Measurements from ENCODE around the gene FSD1L. TPM values are rescaled to one million over a fixed set of nuclear protein-coding genes. Genes with fewer than 3 reads are reported as not detected.

Gene FSD1L
- polyA plus RNA-seq, 2 of the 4 experiments (the other 2 are of a cell fraction): 3.2 to 8.5 TPM

GRCh38 chr9:105438141-105438806, 9.6 kb upstream of the FSD1L start:
- no peak for DNase-seq (ENCODE audit: low read depth in 1 of 2, low spot score in 1 of 2)
- FAIRE-seq: no peak
- no peaks in the 10 kb centered on the region for H3K9me3 ChIP-seq
- TF ChIP-seq RNF2 (IDR thresholded peaks at IDR 0.05; ENCODE audit: borderline replicate concordance, low read depth) (no peak), HOXB5 (CRISPR knock-in tag; IDR thresholded peaks at IDR 0.05) (no peak), ZC3H11A (IDR thresholded peaks at IDR 0.05) (no peak), MYC (IDR thresholded peaks at IDR 0.05; ENCODE audit: borderline replicate concordance, low read length) (no peak), NR3C1 (IDR thresholded peaks at IDR 0.05) (no peak), POLR2AphosphoS2 (conservative IDR thresholded peaks at IDR 0.05; ENCODE audit: low read length) (no peak), CEBPB (IDR thresholded peaks at IDR 0.05) (no peak)
- WGBS (ENCODE audit: missing lambda C conversion rate): 67% methylated on average over 8 of the region's 8 CpGs
- no peak for ATAC-seq
- H3K4me3 ChIP-seq: no peak overlapping the region
- no peaks in the 10 kb centered on the region for H3K4me1 ChIP-seq
- H3K27ac ChIP-seq: no peak overlapping the region
- CTCF ChIA-PET: interaction anchor here (0.6 kb wide), 1 partner anchor 245 kb away, joined by 3 read pairs; no protein-coding TSS in a partner anchor
- POLR2A ChIA-PET: interaction anchor here (0.9 kb wide), 1 partner anchor 10 kb away, joined by 3 read pairs; the partner anchor contains the start of gene FSD1L
- no peak overlapping the region for H3K4me2 ChIP-seq

- Histone ChIP-seq H3K4me2 (no peak overlapping the region), H3K27ac (no peak overlapping the region), H3K4me3 (no peak overlapping the region), H3K9me3 (no peaks in the 10 kb centered on the region), H3K4me1 (no peaks in the 10 kb centered on the region)
- POLR2A ChIA-PET: interaction anchor here (0.9 kb wide), 1 partner anchor 9 kb away, joined by 3 read pairs; the partner anchor contains the start of gene FSD1L
- CTCF ChIA-PET: no interaction called here
- no peak for DNase-seq (ENCODE audit: low read depth in 1 of 2, low spot score in 1 of 2)
- TF ChIP-seq SREBF2 (IDR thresholded peaks at IDR 0.05) (no peak), CHD2 (IDR thresholded peaks at IDR 0.05; ENCODE audit: low read length, partially characterized antibody) (no peak), POLR2AphosphoS2 (conservative IDR thresholded peaks at IDR 0.05; ENCODE audit: low read length) (no peak), FOXS1 (CRISPR knock-in tag; IDR thresholded peaks at IDR 0.05) (no peak), ATOH8 (CRISPR knock-in tag; IDR thresholded peaks at IDR 0.05; ENCODE audit: low read depth) (no peak), TP53 (CRISPR knock-in tag; IDR thresholded peaks at IDR 0.05) (no peak), BHLHE40 (IDR thresholded peaks at IDR 0.05; ENCODE audit: low read depth, low read length) (no peak), EHMT2 (IDR thresholded peaks at IDR 0.05; ENCODE audit: low read depth) (no peak), TFCP2L1 (CRISPR knock-in tag; IDR thresholded peaks at IDR 0.05) (no peak), HOXA7 (CRISPR knock-in tag; IDR thresholded peaks at IDR 0.05) (no peak), KDM1A (IDR thresholded peaks at IDR 0.05; ENCODE audit: low read depth) (no peak), ZC3H11A (IDR thresholded peaks at IDR 0.05) (no peak), E2F6 (IDR thresholded peaks at IDR 0.05; ENCODE audit: borderline replicate concordance, low read depth) (no peak), HOXB13 (CRISPR knock-in tag; IDR thresholded peaks at IDR 0.05; ENCODE audit: low read depth) (no peak), KDM5A (IDR thresholded peaks at IDR 0.05) (no peak)
- TF ChIP-seq, protein P1, sequence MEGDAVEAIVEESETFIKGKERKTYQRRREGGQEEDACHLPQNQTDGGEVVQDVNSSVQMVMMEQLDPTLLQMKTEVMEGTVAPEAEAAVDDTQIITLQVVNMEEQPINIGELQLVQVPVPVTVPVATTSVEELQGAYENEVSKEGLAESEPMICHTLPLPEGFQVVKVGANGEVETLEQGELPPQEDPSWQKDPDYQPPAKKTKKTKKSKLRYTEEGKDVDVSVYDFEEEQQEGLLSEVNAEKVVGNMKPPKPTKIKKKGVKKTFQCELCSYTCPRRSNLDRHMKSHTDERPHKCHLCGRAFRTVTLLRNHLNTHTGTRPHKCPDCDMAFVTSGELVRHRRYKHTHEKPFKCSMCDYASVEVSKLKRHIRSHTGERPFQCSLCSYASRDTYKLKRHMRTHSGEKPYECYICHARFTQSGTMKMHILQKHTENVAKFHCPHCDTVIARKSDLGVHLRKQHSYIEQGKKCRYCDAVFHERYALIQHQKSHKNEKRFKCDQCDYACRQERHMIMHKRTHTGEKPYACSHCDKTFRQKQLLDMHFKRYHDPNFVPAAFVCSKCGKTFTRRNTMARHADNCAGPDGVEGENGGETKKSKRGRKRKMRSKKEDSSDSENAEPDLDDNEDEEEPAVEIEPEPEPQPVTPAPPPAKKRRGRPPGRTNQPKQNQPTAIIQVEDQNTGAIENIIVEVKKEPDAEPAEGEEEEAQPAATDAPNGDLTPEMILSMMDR (IDR thresholded peaks at IDR 0.05): no peak
- TF ChIP-seq, protein P2, sequence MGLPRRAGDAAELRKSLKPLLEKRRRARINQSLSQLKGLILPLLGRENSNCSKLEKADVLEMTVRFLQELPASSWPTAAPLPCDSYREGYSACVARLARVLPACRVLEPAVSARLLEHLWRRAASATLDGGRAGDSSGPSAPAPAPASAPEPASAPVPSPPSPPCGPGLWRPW (IDR thresholded peaks at IDR 0.05): no peak
- no peak for FAIRE-seq
- no peak for ATAC-seq
Observed at GRCh38 chr9:105439428-105439827, 8.4 kb upstream of the FSD1L start.
